GM23338 (cell line): ENCODE results near the gene NCKAP1.
"Not testable (repeated sequence)": the region's sequence is repeated elsewhere in the genome, so short reads cannot be mapped to it uniquely, and the experiment has no call there.

Source experiments
- CTCF ChIP-seq, 2 experiments: fragments of 200-600 bp in 1 of 2; sonication (generic) in 1 of 2; conservative IDR thresholded peaks; 2 replicates each; pipeline versions ENCODE4 v1.5.1 to v1.6.1; 2016 to 2017; ENCODE audit warnings: antibody characterized with exemption in 2 of 2, low read depth in 2 of 2, mild to moderate bottlenecking in 2 of 2, moderate library complexity in 1 of 2
- EZH2phosphoT487 ChIP-seq: fragments of 200-600 bp; sonication (generic); IDR thresholded peaks from one replicate; pipeline ENCODE4 v1.8.1; 2018; ENCODE audit warnings: antibody characterized with exemption; ENCODE audit not compliant: unreplicated experiment
- POLR2AphosphoS5 ChIP-seq: IDR thresholded peaks from 2 replicates; pipeline ENCODE4 v1.6.1; 2016; ENCODE audit warnings: antibody characterized with exemption, low read depth

- TF ChIP-seq EZH2phosphoT487; POLR2AphosphoS5; CTCF (conservative IDR thresholded peaks at IDR 0.05; ENCODE audit: low read depth in 2 of 2): not testable (repeated sequence)
These were observed 161.6 kb downstream of the NCKAP1 start for GRCh38 chr2:182876653-182877052.
